ENCODE results near the gene TSPAN13. TPM values are rescaled to one million over a fixed set of nuclear protein-coding genes. Genes with fewer than 3 reads are reported as not detected.

The TSPAN13 gene
- total RNA-seq, 1 experiment from 2014 or later: 32.7 TPM

DNA sequence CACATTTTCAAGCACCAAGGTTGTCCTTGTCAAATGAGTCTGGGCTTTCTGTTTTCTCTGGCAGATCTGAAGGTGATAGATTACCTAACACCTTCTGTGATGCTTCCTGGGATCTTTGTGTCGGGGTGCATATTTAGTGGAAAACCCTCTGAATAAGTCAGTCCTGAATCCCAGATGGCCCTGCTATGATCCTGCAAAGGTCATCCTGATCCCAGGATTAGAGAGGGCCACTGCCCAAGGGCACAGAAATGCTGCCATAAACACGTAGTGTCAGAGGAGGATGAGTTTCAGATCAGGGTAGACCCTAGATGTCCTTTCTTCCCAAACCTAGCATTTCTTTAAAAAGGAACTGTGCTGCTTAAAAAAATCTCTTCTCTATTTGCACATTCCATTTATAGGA is 32.3 kb downstream of the TSPAN13 start:
- Mint-ChIP-seq H3K4me1 (no peaks in the 10 kb centered on the region), H3K4me3 (no peak overlapping the region), H3K36me3 (peaks cover 5% of the 10 kb centered on the region; the same call in 1 of the 2 replicates), H3K9me3 (no peaks in the 10 kb centered on the region), H3K27ac (no peak overlapping the region), H3K27me3 (ENCODE audit: low read depth) (no peaks in the 10 kb centered on the region)
- no peak for DNase-seq (ENCODE audit: low spot score)
- TF ChIP-seq E2F4 (CRISPR knock-in tag; IDR thresholded peaks at IDR 0.05; ENCODE audit: borderline replicate concordance, low read depth): no peak
- no peak for TF ChIP-seq FOXK1 (CRISPR knock-in tag; IDR thresholded peaks at IDR 0.05)
- TF ChIP-seq ZNF121 (CRISPR knock-in tag; IDR thresholded peaks at IDR 0.05): no peak
- TF ChIP-seq, protein P1, sequence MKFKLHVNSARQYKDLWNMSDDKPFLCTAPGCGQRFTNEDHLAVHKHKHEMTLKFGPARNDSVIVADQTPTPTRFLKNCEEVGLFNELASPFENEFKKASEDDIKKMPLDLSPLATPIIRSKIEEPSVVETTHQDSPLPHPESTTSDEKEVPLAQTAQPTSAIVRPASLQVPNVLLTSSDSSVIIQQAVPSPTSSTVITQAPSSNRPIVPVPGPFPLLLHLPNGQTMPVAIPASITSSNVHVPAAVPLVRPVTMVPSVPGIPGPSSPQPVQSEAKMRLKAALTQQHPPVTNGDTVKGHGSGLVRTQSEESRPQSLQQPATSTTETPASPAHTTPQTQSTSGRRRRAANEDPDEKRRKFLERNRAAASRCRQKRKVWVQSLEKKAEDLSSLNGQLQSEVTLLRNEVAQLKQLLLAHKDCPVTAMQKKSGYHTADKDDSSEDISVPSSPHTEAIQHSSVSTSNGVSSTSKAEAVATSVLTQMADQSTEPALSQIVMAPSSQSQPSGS (CRISPR knock-in tag; IDR thresholded peaks at IDR 0.05; ENCODE audit: borderline replicate concordance, low read depth): no peak
- no peak for TF ChIP-seq IRF2 (CRISPR knock-in tag; IDR thresholded peaks at IDR 0.05; ENCODE audit: borderline replicate concordance, low read depth)
- TF ChIP-seq ZNF219 (CRISPR knock-in tag; IDR thresholded peaks at IDR 0.05; ENCODE audit: borderline replicate concordance): no peak
- no peak for TF ChIP-seq NR1H2 (CRISPR knock-in tag; IDR thresholded peaks at IDR 0.05)
- no peak for TF ChIP-seq ZNF263 (CRISPR knock-in tag; IDR thresholded peaks at IDR 0.05; ENCODE audit: low read depth)
- no peak for TF ChIP-seq TP53 (CRISPR knock-in tag; IDR thresholded peaks at IDR 0.05)
- TF ChIP-seq, protein P2, sequence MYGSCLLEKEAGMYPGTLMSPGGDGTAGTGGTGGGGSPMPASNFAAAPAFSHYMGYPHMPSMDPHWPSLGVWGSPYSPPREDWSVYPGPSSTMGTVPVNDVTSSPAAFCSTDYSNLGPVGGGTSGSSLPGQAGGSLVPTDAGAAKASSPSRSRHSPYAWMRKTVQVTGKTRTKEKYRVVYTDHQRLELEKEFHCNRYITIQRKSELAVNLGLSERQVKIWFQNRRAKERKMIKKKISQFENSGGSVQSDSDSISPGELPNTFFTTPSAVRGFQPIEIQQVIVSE (CRISPR knock-in tag; IDR thresholded peaks at IDR 0.05; ENCODE audit: borderline replicate concordance): no peak
- ChIA-PET CTCF (no interaction called here), POLR2A (no interaction called here)
- no peak for ATAC-seq

GRCh38 chr7:16786257-16786656 is 32.7 kb downstream of the TSPAN13 start:
- no peaks in the 10 kb centered on the region for H3K27me3 Mint-ChIP-seq (ENCODE audit: low read depth)
- DNase-seq (ENCODE audit: low spot score): no peak
- H3K27ac Mint-ChIP-seq: no peak overlapping the region
- no peak overlapping the region for H3K4me3 Mint-ChIP-seq
- ChIA-PET POLR2A (no interaction called here), CTCF (no interaction called here)
- TF ChIP-seq ELF4 (CRISPR knock-in tag; IDR thresholded peaks at IDR 0.05; ENCODE audit: low read depth) (no peak), GTF2I (CRISPR knock-in tag; conservative IDR thresholded peaks at IDR 0.05) (no peak), ZNF416 (CRISPR knock-in tag; IDR thresholded peaks at IDR 0.05) (no peak), GRHL2 (CRISPR knock-in tag; IDR thresholded peaks at IDR 0.05; ENCODE audit: insufficient replicate concordance, severe bottlenecking) (no peak), NFYB (CRISPR knock-in tag; conservative IDR thresholded peaks at IDR 0.05; ENCODE audit: low read depth) (no peak), SMAD4 (CRISPR knock-in tag; IDR thresholded peaks at IDR 0.05) (no peak), NR1H2 (CRISPR knock-in tag; IDR thresholded peaks at IDR 0.05) (no peak), TEAD1 (CRISPR knock-in tag; IDR thresholded peaks at IDR 0.05) (no peak), CBFB (CRISPR knock-in tag; IDR thresholded peaks at IDR 0.05; ENCODE audit: low read depth) (no peak), ZNF219 (CRISPR knock-in tag; IDR thresholded peaks at IDR 0.05; ENCODE audit: borderline replicate concordance) (no peak), CREB1 (CRISPR knock-in tag; IDR thresholded peaks at IDR 0.05) (no peak)
- TF ChIP-seq, protein P3, sequence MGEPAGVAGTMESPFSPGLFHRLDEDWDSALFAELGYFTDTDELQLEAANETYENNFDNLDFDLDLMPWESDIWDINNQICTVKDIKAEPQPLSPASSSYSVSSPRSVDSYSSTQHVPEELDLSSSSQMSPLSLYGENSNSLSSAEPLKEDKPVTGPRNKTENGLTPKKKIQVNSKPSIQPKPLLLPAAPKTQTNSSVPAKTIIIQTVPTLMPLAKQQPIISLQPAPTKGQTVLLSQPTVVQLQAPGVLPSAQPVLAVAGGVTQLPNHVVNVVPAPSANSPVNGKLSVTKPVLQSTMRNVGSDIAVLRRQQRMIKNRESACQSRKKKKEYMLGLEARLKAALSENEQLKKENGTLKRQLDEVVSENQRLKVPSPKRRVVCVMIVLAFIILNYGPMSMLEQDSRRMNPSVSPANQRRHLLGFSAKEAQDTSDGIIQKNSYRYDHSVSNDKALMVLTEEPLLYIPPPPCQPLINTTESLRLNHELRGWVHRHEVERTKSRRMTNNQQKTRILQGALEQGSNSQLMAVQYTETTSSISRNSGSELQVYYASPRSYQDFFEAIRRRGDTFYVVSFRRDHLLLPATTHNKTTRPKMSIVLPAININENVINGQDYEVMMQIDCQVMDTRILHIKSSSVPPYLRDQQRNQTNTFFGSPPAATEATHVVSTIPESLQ (CRISPR knock-in tag; IDR thresholded peaks at IDR 0.05): no peak
- H3K36me3 Mint-ChIP-seq: peaks cover 5% of the 10 kb centered on the region; the same call in 1 of the 2 replicates
- no peaks in the 10 kb centered on the region for H3K9me3 Mint-ChIP-seq
- no peaks in the 10 kb centered on the region for H3K4me1 Mint-ChIP-seq
- ATAC-seq: no peak

Data from WTC11 (cell line).